Astrocyte (in vitro differentiated cells and primary cell): Measurements from ENCODE around the gene INO80. TPM values are rescaled to one million over a fixed set of nuclear protein-coding genes. Genes with fewer than 3 reads are reported as not detected.

Source experiments
- DNase-seq: peaks from one replicate; pipeline ENCODE4 v3.0.0-alpha.2; 2010; ENCODE audit warnings: low read depth
- FAIRE-seq: peaks from 2 replicates; lab custom pipeline; 2011; peaks lifted over from hg19 to GRCh38; lab: Jason Lieb, UNC
- H2AFZ ChIP-seq: 2 replicates; pipeline ENCODE4 v1.6.0; 2012; ENCODE audit warnings: low read depth, low read length, inconsistent platforms
- H3K27ac ChIP-seq: 2 replicates; pipeline ENCODE4 v1.5.1; 2011; ENCODE audit warnings: low read depth, low read length, inconsistent platforms
- H3K27me3 ChIP-seq: 2 replicates; pipeline ENCODE4 v1.6.0; 2011; ENCODE audit warnings: low read length, inconsistent platforms; ENCODE audit not compliant: insufficient read depth
- H3K36me3 ChIP-seq: 2 replicates; pipeline ENCODE4 v1.5.1; 2011; ENCODE audit warnings: low read length, inconsistent platforms; ENCODE audit not compliant: insufficient read depth
- H3K4me1 ChIP-seq: 2 replicates; pipeline ENCODE4 v1.5.1; 2011; ENCODE audit warnings: low read length, inconsistent platforms; ENCODE audit not compliant: insufficient read depth
- H3K4me2 ChIP-seq: 2 replicates; pipeline ENCODE4 v1.6.0; 2012; ENCODE audit warnings: low read length, inconsistent platforms
- H3K4me3 ChIP-seq: 2 replicates; pipeline ENCODE4 v1.5.1; 2011; ENCODE audit warnings: low read depth, mild to moderate bottlenecking, low read length, inconsistent platforms; ENCODE audit not compliant: insufficient read depth
- H3K79me2 ChIP-seq: 2 replicates; pipeline ENCODE4 v1.6.0; 2012; ENCODE audit warnings: mild to moderate bottlenecking, low read length, inconsistent platforms; ENCODE audit not compliant: insufficient read depth
- H3K9ac ChIP-seq: 2 replicates; pipeline ENCODE4 v1.6.0; 2012; ENCODE audit warnings: mild to moderate bottlenecking, low read length, inconsistent platforms
- H3K9me3 ChIP-seq: 2 replicates; pipeline ENCODE4 v1.5.1; 2012; ENCODE audit warnings: low read depth, mild to moderate bottlenecking, low read length, inconsistent platforms; ENCODE audit not compliant: insufficient read depth
- H4K20me1 ChIP-seq: 2 replicates; pipeline ENCODE4 v1.6.0; 2012; ENCODE audit warnings: low read length, inconsistent platforms; ENCODE audit not compliant: insufficient read depth
- H3K27ac Mint-ChIP-seq: one replicate; pipeline ENCODE4 v1.8.0; 2021; ENCODE audit warnings: mild to moderate bottlenecking, mixed read lengths; ENCODE audit not compliant: unreplicated experiment
- H3K27me3 Mint-ChIP-seq: one replicate; pipeline ENCODE4 v1.8.0; 2021; ENCODE audit warnings: low read depth, mixed read lengths; ENCODE audit not compliant: unreplicated experiment
- H3K36me3 Mint-ChIP-seq: one replicate; pipeline ENCODE4 v1.8.0; 2021; ENCODE audit warnings: low read depth, mixed read lengths; ENCODE audit not compliant: unreplicated experiment
- H3K4me1 Mint-ChIP-seq: one replicate; pipeline ENCODE4 v1.8.0; 2021; ENCODE audit warnings: low read depth, mixed read lengths; ENCODE audit not compliant: unreplicated experiment
- H3K4me3 Mint-ChIP-seq: one replicate; pipeline ENCODE4 v1.8.0; 2021; ENCODE audit warnings: mild to moderate bottlenecking, moderate library complexity, mixed read lengths; ENCODE audit not compliant: unreplicated experiment
- H3K9me3 Mint-ChIP-seq: one replicate; pipeline ENCODE4 v1.8.0; 2021; ENCODE audit warnings: mild to moderate bottlenecking, mixed read lengths; ENCODE audit not compliant: unreplicated experiment
- EZH2 ChIP-seq: IDR thresholded peaks from 2 replicates; pipeline ENCODE4 v1.6.1; 2012; ENCODE audit warnings: mild to moderate bottlenecking, low read length, inconsistent platforms; ENCODE audit not compliant: insufficient read depth
- total RNA-seq: library from RNA; stranded (reverse); gene quantifications from 2 replicates; pipeline ENCODE4 v1.2.1, GENCODE V29; 2021
- TF ChIP-seq, protein P1 (sequence below): IDR thresholded peaks from 2 replicates; pipeline ENCODE4 v1.5.1; 2011; ENCODE audit warnings: low read depth, mild to moderate bottlenecking, inconsistent platforms, low read length, moderate library complexity; ENCODE audit not compliant: insufficient read depth

Gene INO80
- total RNA-seq, 1 donor from 2014 or later: 17.3 TPM

DNA sequence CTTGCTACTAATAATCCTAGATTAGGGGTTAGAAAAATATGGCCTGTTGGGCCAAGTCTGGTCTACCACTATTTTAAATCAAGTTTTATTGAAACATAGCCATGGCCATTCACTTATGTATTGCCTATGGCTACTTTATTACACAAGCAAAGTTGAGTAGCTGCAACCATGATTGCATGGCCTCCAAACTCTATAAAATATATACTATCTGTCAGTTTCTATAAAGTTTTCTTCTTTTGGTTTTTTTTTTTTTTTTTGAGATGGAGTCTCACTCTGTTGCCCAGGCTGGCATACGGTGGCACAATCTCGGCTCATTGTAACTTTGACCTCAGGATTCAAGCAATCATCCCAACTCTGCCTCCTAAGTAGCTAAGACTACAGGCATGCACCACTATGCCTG is 60.4 kb downstream of the INO80 start:
- Histone ChIP-seq H3K27me3 (no peaks in the 10 kb centered on the region), H3K9ac (no peak overlapping the region), H3K4me2 (no peak overlapping the region), H3K4me3 (no peak overlapping the region), H3K36me3 (peaks cover 55% of the 10 kb centered on the region), H3K27ac (no peak overlapping the region), H3K4me1 (no peaks in the 10 kb centered on the region), H4K20me1 (no peaks in the 10 kb centered on the region), H3K79me2 (no peaks in the 10 kb centered on the region), H3K9me3 (no peaks in the 10 kb centered on the region), H2AFZ (no peak overlapping the region)
- H3K36me3 Mint-ChIP-seq: peaks cover 33% of the 10 kb centered on the region
- H3K27ac Mint-ChIP-seq: no peak overlapping the region
- no peaks in the 10 kb centered on the region for H3K4me1 Mint-ChIP-seq
- no peak for FAIRE-seq
- no peak overlapping the region for H3K4me3 Mint-ChIP-seq
- no peak for DNase-seq
- peaks cover 2% of the 10 kb centered on the region for H3K9me3 Mint-ChIP-seq
- TF ChIP-seq, protein P1, sequence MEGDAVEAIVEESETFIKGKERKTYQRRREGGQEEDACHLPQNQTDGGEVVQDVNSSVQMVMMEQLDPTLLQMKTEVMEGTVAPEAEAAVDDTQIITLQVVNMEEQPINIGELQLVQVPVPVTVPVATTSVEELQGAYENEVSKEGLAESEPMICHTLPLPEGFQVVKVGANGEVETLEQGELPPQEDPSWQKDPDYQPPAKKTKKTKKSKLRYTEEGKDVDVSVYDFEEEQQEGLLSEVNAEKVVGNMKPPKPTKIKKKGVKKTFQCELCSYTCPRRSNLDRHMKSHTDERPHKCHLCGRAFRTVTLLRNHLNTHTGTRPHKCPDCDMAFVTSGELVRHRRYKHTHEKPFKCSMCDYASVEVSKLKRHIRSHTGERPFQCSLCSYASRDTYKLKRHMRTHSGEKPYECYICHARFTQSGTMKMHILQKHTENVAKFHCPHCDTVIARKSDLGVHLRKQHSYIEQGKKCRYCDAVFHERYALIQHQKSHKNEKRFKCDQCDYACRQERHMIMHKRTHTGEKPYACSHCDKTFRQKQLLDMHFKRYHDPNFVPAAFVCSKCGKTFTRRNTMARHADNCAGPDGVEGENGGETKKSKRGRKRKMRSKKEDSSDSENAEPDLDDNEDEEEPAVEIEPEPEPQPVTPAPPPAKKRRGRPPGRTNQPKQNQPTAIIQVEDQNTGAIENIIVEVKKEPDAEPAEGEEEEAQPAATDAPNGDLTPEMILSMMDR: no peak
- TF ChIP-seq EZH2: no peak
- H3K27me3 Mint-ChIP-seq: no peaks in the 10 kb centered on the region

DNA sequence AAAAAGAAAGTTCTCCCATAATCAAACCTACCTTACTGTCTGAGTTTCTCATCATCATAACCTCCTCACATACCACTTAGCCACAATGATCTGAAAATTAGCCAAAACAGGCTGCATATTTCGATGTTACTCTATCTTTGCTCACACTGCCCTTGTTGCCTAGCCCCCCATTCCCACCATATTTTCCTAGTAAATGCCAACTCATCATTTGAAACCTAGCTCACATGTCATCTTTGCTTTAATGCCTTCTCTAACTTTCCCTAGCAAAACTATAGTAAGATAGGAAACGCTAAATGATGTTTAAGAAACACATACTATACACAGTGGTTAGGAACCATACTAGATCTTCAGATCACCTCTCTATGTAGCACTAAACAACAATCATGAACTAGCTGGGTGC is 64.9 kb downstream of the INO80 start:
- H3K27me3 ChIP-seq: no peaks in the 10 kb centered on the region
- H3K4me3 ChIP-seq: no peak overlapping the region
- no peak overlapping the region for H3K27ac Mint-ChIP-seq
- no peak overlapping the region for H3K4me2 ChIP-seq
- no peaks in the 10 kb centered on the region for H3K4me1 Mint-ChIP-seq
- H3K36me3 ChIP-seq: peaks cover 61% of the 10 kb centered on the region
- H3K79me2 ChIP-seq: no peaks in the 10 kb centered on the region
- no peak overlapping the region for H3K9ac ChIP-seq
- no peak overlapping the region for H3K4me3 Mint-ChIP-seq
- TF ChIP-seq, protein P1: no peak
- TF ChIP-seq EZH2: no peak
- H3K36me3 Mint-ChIP-seq: peaks cover 12% of the 10 kb centered on the region
- FAIRE-seq: no peak
- no peak overlapping the region for H2AFZ ChIP-seq
- H3K27ac ChIP-seq: no peak overlapping the region
- no peak for DNase-seq
- no peaks in the 10 kb centered on the region for H3K4me1 ChIP-seq
- H3K9me3 Mint-ChIP-seq: no peaks in the 10 kb centered on the region
- H4K20me1 ChIP-seq: no peaks in the 10 kb centered on the region
- no peaks in the 10 kb centered on the region for H3K9me3 ChIP-seq
- no peaks in the 10 kb centered on the region for H3K27me3 Mint-ChIP-seq

GRCh38 chr15:41048852-41049251 is 67.2 kb downstream of the INO80 start:
- Histone ChIP-seq H3K9ac (no peak overlapping the region), H3K27ac (no peak overlapping the region), H3K9me3 (no peaks in the 10 kb centered on the region), H2AFZ (no peak overlapping the region), H3K4me3 (no peak overlapping the region), H3K4me1 (no peaks in the 10 kb centered on the region), H4K20me1 (peaks cover 8% of the 10 kb centered on the region), H3K79me2 (no peaks in the 10 kb centered on the region), H3K27me3 (no peaks in the 10 kb centered on the region), H3K36me3 (peaks cover 48% of the 10 kb centered on the region), H3K4me2 (no peak overlapping the region)
- no peaks in the 10 kb centered on the region for H3K9me3 Mint-ChIP-seq
- TF ChIP-seq, protein P1: no peak
- no peak for TF ChIP-seq EZH2
- H3K4me1 Mint-ChIP-seq: no peaks in the 10 kb centered on the region
- FAIRE-seq: no peak
- no peak overlapping the region for H3K4me3 Mint-ChIP-seq
- H3K27ac Mint-ChIP-seq: no peak overlapping the region
- no peaks in the 10 kb centered on the region for H3K27me3 Mint-ChIP-seq
- no peak for DNase-seq
- peaks cover 8% of the 10 kb centered on the region for H3K36me3 Mint-ChIP-seq
